ENCODE measurements around the gene SPOCK1. TPM values are rescaled to one million over a fixed set of nuclear protein-coding genes. Genes with fewer than 3 reads are reported as not detected.

The SPOCK1 gene
- total and polyA plus RNA-seq, 2 experiments from 2014 or later: 8.2 to 10.5 TPM

DNA sequence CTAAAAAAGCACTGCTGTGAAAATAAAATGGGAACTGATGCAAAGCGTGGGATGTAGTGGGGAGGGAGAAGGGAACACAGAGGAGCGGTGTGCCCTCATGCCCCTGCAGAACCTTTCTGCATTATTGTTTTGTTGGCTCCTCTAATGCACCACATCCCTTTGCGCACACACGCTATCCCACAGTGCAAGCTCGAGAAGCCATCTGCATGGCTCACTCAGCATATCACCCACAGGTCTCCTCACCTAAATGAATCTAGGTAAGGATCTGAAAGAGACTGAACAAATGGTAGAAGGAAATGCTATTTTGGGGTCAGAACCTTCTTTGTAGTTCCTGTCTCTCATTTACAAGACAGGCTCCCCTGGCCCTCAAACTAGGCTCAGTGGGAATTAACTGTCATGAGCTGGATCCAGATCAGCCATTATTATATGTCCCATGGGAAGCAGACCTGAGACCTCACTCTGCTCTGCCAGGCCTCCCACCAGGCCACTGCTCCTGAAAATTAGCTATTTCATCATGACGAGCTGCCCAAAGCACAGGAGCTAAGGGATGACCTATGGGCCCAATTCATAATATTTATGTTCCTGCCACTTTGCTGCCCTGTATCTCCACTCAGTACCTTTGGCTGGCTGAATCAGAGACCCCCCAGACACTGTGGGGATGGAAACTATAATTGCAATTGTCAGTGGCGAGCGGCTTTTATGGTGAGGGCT is 169.4 kb downstream of the SPOCK1 start:
- no peaks in the 10 kb centered on the region for H3F3A ChIP-seq (replicated peaks; ENCODE audit: low read depth)
- H3K4me1 ChIP-seq (ENCODE audit: insufficient read depth): peaks cover 8% of the 10 kb centered on the region; the same call in 1 of the 2 replicates
- no peak overlapping the region for H2AFZ ChIP-seq
- no peak overlapping the region for H3K4me2 ChIP-seq
- no peak overlapping the region for H3K27ac ChIP-seq (ENCODE audit: low read depth)
- no peaks in the 10 kb centered on the region for H3K36me3 ChIP-seq (ENCODE audit: insufficient read depth)
- no peak for TF ChIP-seq STAT1 (IDR thresholded peaks at IDR 0.05; ENCODE audit: unreplicated experiment)
- TF ChIP-seq, protein P1, sequence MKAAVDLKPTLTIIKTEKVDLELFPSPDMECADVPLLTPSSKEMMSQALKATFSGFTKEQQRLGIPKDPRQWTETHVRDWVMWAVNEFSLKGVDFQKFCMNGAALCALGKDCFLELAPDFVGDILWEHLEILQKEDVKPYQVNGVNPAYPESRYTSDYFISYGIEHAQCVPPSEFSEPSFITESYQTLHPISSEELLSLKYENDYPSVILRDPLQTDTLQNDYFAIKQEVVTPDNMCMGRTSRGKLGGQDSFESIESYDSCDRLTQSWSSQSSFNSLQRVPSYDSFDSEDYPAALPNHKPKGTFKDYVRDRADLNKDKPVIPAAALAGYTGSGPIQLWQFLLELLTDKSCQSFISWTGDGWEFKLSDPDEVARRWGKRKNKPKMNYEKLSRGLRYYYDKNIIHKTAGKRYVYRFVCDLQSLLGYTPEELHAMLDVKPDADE (IDR thresholded peaks at IDR 0.05): no peak
- no peak for TF ChIP-seq CREB1 (CRISPR knock-in tag; IDR thresholded peaks at IDR 0.05; ENCODE audit: low read depth)
- no peak for TF ChIP-seq EZH2phosphoT487 (IDR thresholded peaks at IDR 0.05; ENCODE audit: unreplicated experiment)
- no peak for TF ChIP-seq ZNF331 (CRISPR knock-in tag; IDR thresholded peaks at IDR 0.05; ENCODE audit: low read depth)
- TF ChIP-seq, protein P2, sequence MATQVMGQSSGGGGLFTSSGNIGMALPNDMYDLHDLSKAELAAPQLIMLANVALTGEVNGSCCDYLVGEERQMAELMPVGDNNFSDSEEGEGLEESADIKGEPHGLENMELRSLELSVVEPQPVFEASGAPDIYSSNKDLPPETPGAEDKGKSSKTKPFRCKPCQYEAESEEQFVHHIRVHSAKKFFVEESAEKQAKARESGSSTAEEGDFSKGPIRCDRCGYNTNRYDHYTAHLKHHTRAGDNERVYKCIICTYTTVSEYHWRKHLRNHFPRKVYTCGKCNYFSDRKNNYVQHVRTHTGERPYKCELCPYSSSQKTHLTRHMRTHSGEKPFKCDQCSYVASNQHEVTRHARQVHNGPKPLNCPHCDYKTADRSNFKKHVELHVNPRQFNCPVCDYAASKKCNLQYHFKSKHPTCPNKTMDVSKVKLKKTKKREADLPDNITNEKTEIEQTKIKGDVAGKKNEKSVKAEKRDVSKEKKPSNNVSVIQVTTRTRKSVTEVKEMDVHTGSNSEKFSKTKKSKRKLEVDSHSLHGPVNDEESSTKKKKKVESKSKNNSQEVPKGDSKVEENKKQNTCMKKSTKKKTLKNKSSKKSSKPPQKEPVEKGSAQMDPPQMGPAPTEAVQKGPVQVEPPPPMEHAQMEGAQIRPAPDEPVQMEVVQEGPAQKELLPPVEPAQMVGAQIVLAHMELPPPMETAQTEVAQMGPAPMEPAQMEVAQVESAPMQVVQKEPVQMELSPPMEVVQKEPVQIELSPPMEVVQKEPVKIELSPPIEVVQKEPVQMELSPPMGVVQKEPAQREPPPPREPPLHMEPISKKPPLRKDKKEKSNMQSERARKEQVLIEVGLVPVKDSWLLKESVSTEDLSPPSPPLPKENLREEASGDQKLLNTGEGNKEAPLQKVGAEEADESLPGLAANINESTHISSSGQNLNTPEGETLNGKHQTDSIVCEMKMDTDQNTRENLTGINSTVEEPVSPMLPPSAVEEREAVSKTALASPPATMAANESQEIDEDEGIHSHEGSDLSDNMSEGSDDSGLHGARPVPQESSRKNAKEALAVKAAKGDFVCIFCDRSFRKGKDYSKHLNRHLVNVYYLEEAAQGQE (IDR thresholded peaks at IDR 0.05; ENCODE audit: unreplicated experiment): no peak
- no peak for TF ChIP-seq EZH2 (IDR thresholded peaks at IDR 0.05; ENCODE audit: low read depth, unreplicated experiment)
- TF ChIP-seq, protein P3, sequence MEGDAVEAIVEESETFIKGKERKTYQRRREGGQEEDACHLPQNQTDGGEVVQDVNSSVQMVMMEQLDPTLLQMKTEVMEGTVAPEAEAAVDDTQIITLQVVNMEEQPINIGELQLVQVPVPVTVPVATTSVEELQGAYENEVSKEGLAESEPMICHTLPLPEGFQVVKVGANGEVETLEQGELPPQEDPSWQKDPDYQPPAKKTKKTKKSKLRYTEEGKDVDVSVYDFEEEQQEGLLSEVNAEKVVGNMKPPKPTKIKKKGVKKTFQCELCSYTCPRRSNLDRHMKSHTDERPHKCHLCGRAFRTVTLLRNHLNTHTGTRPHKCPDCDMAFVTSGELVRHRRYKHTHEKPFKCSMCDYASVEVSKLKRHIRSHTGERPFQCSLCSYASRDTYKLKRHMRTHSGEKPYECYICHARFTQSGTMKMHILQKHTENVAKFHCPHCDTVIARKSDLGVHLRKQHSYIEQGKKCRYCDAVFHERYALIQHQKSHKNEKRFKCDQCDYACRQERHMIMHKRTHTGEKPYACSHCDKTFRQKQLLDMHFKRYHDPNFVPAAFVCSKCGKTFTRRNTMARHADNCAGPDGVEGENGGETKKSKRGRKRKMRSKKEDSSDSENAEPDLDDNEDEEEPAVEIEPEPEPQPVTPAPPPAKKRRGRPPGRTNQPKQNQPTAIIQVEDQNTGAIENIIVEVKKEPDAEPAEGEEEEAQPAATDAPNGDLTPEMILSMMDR (conservative IDR thresholded peaks at IDR 0.05; ENCODE audit: low read depth in 2 of 2): no peak
- TF ChIP-seq JUNB (IDR thresholded peaks at IDR 0.05; ENCODE audit: unreplicated experiment): no peak
- TF ChIP-seq ZNF114 (CRISPR knock-in tag; IDR thresholded peaks at IDR 0.05): no peak
- no peak for TF ChIP-seq NANOG (IDR thresholded peaks at IDR 0.05; ENCODE audit: borderline replicate concordance)
- no peak for TF ChIP-seq POLR2AphosphoS5 (IDR thresholded peaks at IDR 0.05; ENCODE audit: low read depth)
- TF ChIP-seq, protein P4, sequence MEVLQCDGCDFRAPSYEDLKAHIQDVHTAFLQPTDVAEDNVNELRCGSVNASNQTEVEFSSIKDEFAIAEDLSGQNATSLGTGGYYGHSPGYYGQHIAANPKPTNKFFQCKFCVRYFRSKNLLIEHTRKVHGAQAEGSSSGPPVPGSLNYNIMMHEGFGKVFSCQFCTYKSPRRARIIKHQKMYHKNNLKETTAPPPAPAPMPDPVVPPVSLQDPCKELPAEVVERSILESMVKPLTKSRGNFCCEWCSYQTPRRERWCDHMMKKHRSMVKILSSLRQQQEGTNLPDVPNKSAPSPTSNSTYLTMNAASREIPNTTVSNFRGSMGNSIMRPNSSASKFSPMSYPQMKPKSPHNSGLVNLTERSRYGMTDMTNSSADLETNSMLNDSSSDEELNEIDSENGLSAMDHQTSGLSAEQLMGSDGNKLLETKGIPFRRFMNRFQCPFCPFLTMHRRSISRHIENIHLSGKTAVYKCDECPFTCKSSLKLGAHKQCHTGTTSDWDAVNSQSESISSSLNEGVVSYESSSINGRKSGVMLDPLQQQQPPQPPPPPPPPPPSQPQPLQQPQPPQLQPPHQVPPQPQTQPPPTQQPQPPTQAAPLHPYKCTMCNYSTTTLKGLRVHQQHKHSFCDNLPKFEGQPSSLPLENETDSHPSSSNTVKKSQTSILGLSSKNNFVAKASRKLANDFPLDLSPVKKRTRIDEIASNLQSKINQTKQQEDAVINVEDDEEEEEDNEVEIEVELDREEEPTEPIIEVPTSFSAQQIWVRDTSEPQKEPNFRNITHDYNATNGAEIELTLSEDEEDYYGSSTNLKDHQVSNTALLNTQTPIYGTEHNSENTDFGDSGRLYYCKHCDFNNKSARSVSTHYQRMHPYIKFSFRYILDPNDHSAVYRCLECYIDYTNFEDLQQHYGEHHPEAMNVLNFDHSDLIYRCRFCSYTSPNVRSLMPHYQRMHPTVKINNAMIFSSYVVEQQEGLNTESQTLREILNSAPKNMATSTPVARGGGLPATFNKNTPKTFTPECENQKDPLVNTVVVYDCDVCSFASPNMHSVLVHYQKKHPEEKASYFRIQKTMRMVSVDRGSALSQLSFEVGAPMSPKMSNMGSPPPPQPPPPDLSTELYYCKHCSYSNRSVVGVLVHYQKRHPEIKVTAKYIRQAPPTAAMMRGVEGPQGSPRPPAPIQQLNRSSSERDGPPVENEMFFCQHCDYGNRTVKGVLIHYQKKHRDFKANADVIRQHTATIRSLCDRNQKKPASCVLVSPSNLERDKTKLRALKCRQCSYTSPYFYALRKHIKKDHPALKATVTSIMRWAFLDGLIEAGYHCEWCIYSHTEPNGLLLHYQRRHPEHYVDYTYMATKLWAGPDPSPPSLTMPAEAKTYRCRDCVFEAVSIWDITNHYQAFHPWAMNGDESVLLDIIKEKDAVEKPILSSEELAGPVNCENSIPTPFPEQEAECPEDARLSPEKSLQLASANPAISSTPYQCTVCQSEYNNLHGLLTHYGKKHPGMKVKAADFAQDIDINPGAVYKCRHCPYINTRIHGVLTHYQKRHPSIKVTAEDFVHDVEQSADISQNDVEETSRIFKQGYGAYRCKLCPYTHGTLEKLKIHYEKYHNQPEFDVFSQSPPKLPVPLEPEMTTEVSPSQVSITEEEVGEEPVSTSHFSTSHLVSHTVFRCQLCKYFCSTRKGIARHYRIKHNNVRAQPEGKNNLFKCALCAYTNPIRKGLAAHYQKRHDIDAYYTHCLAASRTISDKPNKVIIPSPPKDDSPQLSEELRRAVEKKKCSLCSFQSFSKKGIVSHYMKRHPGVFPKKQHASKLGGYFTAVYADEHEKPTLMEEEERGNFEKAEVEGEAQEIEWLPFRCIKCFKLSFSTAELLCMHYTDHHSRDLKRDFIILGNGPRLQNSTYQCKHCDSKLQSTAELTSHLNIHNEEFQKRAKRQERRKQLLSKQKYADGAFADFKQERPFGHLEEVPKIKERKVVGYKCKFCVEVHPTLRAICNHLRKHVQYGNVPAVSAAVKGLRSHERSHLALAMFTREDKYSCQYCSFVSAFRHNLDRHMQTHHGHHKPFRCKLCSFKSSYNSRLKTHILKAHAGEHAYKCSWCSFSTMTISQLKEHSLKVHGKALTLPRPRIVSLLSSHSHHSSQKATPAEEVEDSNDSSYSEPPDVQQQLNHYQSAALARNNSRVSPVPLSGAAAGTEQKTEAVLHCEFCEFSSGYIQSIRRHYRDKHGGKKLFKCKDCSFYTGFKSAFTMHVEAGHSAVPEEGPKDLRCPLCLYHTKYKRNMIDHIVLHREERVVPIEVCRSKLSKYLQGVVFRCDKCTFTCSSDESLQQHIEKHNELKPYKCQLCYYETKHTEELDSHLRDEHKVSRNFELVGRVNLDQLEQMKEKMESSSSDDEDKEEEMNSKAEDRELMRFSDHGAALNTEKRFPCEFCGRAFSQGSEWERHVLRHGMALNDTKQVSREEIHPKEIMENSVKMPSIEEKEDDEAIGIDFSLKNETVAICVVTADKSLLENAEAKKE (CRISPR knock-in tag; IDR thresholded peaks at IDR 0.05): no peak
- peaks cover 23% of the 10 kb centered on the region for H3K4me1 Mint-ChIP-seq
- H4K20me1 ChIP-seq (replicated peaks; ENCODE audit: insufficient read depth): no peaks in the 10 kb centered on the region
- DNase-seq (ENCODE audit: low spot score) (no peak), ATAC-seq (no peak)
- no peak overlapping the region for H3K4me3 Mint-ChIP-seq
- H3K27me3 ChIP-seq (ENCODE audit: insufficient read depth): no peaks in the 10 kb centered on the region
- peaks cover 3% of the 10 kb centered on the region for H3K27me3 Mint-ChIP-seq (ENCODE audit: insufficient read depth, low read depth, poor library complexity)
- H3K9me3 Mint-ChIP-seq: no peaks in the 10 kb centered on the region
- no peaks in the 10 kb centered on the region for H3K36me3 Mint-ChIP-seq (ENCODE audit: low read depth)
- no peaks in the 10 kb centered on the region for H3K9me2 ChIP-seq (ENCODE audit: insufficient read depth)
- H3K79me2 ChIP-seq (replicated peaks; ENCODE audit: insufficient read depth): no peaks in the 10 kb centered on the region
- no peak overlapping the region for H3K27ac Mint-ChIP-seq
- no peak overlapping the region for H3K4me3 ChIP-seq

Data from GM23338 (cell line).